Measurements from ENCODE around the gene CAMTA2. TPM values are rescaled to one million over a fixed set of nuclear protein-coding genes. Genes with fewer than 3 reads are reported as not detected.
A peak's percentile ranks its signal among the peaks of the same experiment; 100 is the strongest.

Gene CAMTA2
- total RNA-seq, 1 experiment from 2014 or later, result 51.1 TPM

DNA sequence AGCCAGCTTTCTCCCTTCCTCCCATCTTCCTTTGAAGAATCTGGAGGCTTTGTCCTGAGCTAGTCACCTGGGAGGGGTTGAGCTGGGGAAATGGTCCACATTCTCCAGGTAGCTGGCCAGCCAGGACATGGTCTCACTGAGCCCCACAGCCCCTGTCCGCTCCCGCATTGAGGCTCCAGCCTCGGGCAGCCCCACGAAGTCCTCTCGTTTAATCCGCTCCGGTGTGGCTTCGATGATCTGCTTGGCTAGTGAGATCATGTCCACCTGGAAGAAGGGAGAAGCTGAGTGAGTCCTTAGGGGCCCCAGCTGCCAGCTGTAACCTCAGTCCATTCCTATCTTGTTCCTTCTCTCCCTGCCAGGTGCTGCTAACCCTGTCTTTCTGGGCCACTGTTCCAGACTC lies 17.2 kb downstream of the CAMTA2 start:
- ChIA-PET POLR2A (ENCODE audit: unreplicated experiment) (no interaction called here), CTCF (no interaction called here)
- peaks cover 45% of the 10 kb centered on the region for H3K79me2 ChIP-seq (ENCODE audit: low read depth)
- no peaks in the 10 kb centered on the region for H3K9me2 ChIP-seq (ENCODE audit: insufficient read depth)
- H4K20me1 ChIP-seq (ENCODE audit: insufficient read depth), result no peaks in the 10 kb centered on the region
- TF ChIP-seq, protein P1, sequence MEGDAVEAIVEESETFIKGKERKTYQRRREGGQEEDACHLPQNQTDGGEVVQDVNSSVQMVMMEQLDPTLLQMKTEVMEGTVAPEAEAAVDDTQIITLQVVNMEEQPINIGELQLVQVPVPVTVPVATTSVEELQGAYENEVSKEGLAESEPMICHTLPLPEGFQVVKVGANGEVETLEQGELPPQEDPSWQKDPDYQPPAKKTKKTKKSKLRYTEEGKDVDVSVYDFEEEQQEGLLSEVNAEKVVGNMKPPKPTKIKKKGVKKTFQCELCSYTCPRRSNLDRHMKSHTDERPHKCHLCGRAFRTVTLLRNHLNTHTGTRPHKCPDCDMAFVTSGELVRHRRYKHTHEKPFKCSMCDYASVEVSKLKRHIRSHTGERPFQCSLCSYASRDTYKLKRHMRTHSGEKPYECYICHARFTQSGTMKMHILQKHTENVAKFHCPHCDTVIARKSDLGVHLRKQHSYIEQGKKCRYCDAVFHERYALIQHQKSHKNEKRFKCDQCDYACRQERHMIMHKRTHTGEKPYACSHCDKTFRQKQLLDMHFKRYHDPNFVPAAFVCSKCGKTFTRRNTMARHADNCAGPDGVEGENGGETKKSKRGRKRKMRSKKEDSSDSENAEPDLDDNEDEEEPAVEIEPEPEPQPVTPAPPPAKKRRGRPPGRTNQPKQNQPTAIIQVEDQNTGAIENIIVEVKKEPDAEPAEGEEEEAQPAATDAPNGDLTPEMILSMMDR (conservative IDR thresholded peaks at IDR 0.05), result no peak
- TF ChIP-seq EZH2 (IDR thresholded peaks at IDR 0.05; ENCODE audit: low read depth), result no peak
- H3K4me1 ChIP-seq (replicated peaks; ENCODE audit: insufficient read depth), result peaks cover 25% of the 10 kb centered on the region
- no peaks in the 10 kb centered on the region for H3K9me3 ChIP-seq (ENCODE audit: insufficient read depth, low read depth)
- H3K4me2 ChIP-seq, result peak overlapping the region; percentile 87
- no peak for DNase-seq
- intact Hi-C loops (cut with micrococcal nuclease; ENCODE audit: unreplicated experiment), result no loop called here
- H3K27me3 ChIP-seq (ENCODE audit: insufficient read depth, low read depth), result no peaks in the 10 kb centered on the region
- H3F3A ChIP-seq (ENCODE audit: insufficient read depth, low read depth), result peaks cover 45% of the 10 kb centered on the region
- peak overlapping the region; percentile 95 for H3K27ac ChIP-seq
- BruUV-seq (replicated peaks), result no TSS peak
- no peak overlapping the region for H2AFZ ChIP-seq
- H3K4me3 ChIP-seq, result no peak overlapping the region; the same call in 1 of the 2 replicates
- no peaks in the 10 kb centered on the region; the same call in 1 of the 2 replicates for H3K36me3 ChIP-seq (ENCODE audit: low read depth)

DNA sequence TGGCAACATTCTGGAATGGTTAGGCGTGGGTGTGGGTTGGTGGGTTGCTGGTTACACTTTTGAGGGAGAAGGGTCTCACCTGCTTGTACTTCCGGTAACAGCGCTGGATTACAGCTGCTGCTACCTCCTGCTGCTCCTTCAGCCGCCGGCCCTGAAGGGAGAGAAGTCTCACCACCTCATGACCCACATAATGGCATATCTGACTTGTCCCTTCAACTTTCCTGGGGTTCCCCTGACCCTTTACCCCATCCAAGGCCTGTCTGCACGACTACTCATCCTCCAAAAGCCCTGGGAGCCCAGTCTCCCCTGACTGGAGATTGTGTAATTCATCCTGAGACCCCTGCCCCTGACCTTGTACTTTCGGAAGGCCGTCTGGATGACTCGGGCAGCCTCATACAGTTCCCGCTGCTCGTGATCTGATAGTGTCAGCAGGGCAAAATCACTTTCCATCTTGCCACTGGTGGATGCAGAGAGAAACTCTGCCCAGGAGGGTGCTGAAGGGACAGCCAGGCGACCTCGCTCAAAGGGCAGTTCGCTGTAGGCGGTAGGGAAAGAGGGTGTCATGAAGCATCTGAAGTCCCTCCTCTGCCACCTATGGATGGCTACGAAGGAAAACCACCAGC lies 17.8 kb downstream of the CAMTA2 start:
- ChIA-PET CTCF (interaction anchor here (0.5 kb wide), 1 partner anchor 90 kb away, joined by 3 read pairs; no protein-coding TSS in a partner anchor), POLR2A (ENCODE audit: unreplicated experiment) (interaction anchor here (0.6 kb wide), 4 partner anchors 18 to 500 kb away, joined by 3 to 7 read pairs (median 4); partner anchors contain the start of gene CAMTA2)
- Histone ChIP-seq H3K79me2 (ENCODE audit: low read depth) (peaks cover 49% of the 10 kb centered on the region), H3F3A (ENCODE audit: insufficient read depth, low read depth) (peaks cover 48% of the 10 kb centered on the region), H3K4me2 (peak overlapping the region; percentile 87), H3K36me3 (ENCODE audit: low read depth) (no peaks in the 10 kb centered on the region; the same call in 1 of the 2 replicates), H3K27ac (peak overlapping the region; percentile 95), H3K9me3 (ENCODE audit: insufficient read depth, low read depth) (no peaks in the 10 kb centered on the region), H4K20me1 (ENCODE audit: insufficient read depth) (no peaks in the 10 kb centered on the region), H2AFZ (peak overlapping the region; percentile 66; the same call in 1 of the 2 replicates), H3K4me3 (peak overlapping the region; percentile 72), H3K4me1 (replicated peaks; ENCODE audit: insufficient read depth) (peaks cover 25% of the 10 kb centered on the region), H3K9me2 (ENCODE audit: insufficient read depth) (no peaks in the 10 kb centered on the region), H3K27me3 (ENCODE audit: insufficient read depth, low read depth) (no peaks in the 10 kb centered on the region)
- DNase-seq, result no peak
- BruUV-seq (replicated peaks), result TSS peak; percentile 43
- intact Hi-C loops (cut with micrococcal nuclease; ENCODE audit: unreplicated experiment), result no loop called here
- TF ChIP-seq, protein P1 (conservative IDR thresholded peaks at IDR 0.05), result no peak
- TF ChIP-seq EZH2 (IDR thresholded peaks at IDR 0.05; ENCODE audit: low read depth), result no peak

DNA sequence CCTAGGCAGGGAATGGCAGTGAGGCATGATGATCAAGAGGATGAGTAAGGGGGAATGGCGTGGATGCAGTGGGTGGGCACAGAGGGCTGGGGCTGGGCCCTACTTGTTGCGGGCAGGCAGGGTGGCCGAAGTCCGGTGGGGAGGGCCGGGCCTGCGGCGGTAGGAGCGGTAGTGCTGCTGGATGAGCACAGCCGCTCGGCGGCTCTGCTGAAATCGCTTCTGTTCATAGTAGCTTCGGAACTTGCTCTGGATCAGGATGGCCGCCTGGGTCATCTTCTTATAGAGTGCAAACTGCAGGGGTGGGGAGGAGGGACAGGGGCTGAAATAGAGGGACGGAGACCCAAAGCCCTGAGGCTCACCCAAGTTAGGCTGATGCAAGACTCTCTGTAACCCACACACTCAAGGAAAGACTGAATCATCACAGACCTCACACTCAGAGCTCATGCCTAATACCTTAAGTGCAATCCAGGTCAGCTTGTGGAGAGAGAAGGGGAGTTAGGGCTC lies 18.4 kb downstream of the CAMTA2 start:
- intact Hi-C loops (cut with micrococcal nuclease; ENCODE audit: unreplicated experiment), result no loop called here
- TF ChIP-seq, protein P1 (conservative IDR thresholded peaks at IDR 0.05), result no peak
- TF ChIP-seq EZH2 (IDR thresholded peaks at IDR 0.05; ENCODE audit: low read depth), result no peak

More for the DNA sequence above, 18.4 kb downstream of the CAMTA2 start:
- ChIA-PET CTCF (interaction anchor here (0.5 to 2.0 kb wide), 2 partner anchors 18 to 90 kb away, joined by 3 to 10 read pairs; partner anchors contain the start of gene CAMTA2), POLR2A (ENCODE audit: unreplicated experiment) (interaction anchor here (0.6 kb wide), 4 partner anchors 18 to 501 kb away, joined by 3 to 7 read pairs (median 4); partner anchors contain the start of gene CAMTA2)
- Histone ChIP-seq H3K9me3 (ENCODE audit: insufficient read depth, low read depth) (no peaks in the 10 kb centered on the region), H3K4me3 (peak overlapping the region; percentile 72), H3K27me3 (ENCODE audit: insufficient read depth, low read depth) (no peaks in the 10 kb centered on the region), H2AFZ (peak overlapping the region; percentile 66), H3K36me3 (ENCODE audit: low read depth) (no peaks in the 10 kb centered on the region; the same call in 1 of the 2 replicates), H3K79me2 (ENCODE audit: low read depth) (peaks cover 50% of the 10 kb centered on the region), H3F3A (ENCODE audit: insufficient read depth, low read depth) (peaks cover 48% of the 10 kb centered on the region), H3K4me2 (peak overlapping the region; percentile 87), H4K20me1 (ENCODE audit: insufficient read depth) (no peaks in the 10 kb centered on the region), H3K4me1 (replicated peaks; ENCODE audit: insufficient read depth) (peaks cover 25% of the 10 kb centered on the region), H3K27ac (peak overlapping the region; percentile 95), H3K9me2 (ENCODE audit: insufficient read depth) (no peaks in the 10 kb centered on the region)
- peak; percentile 47 to 86 for DNase-seq
- no TSS peak for BruUV-seq (replicated peaks)
